DOHH2 (cell line): ENCODE results near the gene FOXF2.

ENCODE experiments used
- H3F3A ChIP-seq: fragments of 200-600 bp; sonication (generic), shearing (Covaris generic); 2 replicates; pipeline ENCODE4 v1.6.0; 2016; ENCODE audit warnings: antibody characterized with exemption, mild to moderate bottlenecking; ENCODE audit not compliant: control insufficient read depth, insufficient read depth
- H3K27ac ChIP-seq: fragments of 200-600 bp; sonication (generic); 2 replicates; pipeline ENCODE4 v1.5.1; 2014; ENCODE audit warnings: low read depth, mild to moderate bottlenecking, low read length, moderate library complexity
- H3K27me3 ChIP-seq: fragments of 200-600 bp; sonication (generic); 2 replicates; pipeline ENCODE4 v1.6.1; 2014; ENCODE audit warnings: mild to moderate bottlenecking, low read length, mixed read lengths; ENCODE audit not compliant: control insufficient read depth
- H3K36me3 ChIP-seq: fragments of 200-600 bp; sonication (generic); 2 replicates; pipeline ENCODE4 v1.6.1; 2014; ENCODE audit warnings: mild to moderate bottlenecking, low read length, moderate library complexity, mixed read lengths; ENCODE audit not compliant: control insufficient read depth
- H3K4me1 ChIP-seq: fragments of 200-600 bp; sonication (generic); 2 replicates; pipeline ENCODE4 v1.6.1; 2014; ENCODE audit warnings: mild to moderate bottlenecking, low read length, mixed read lengths; ENCODE audit not compliant: control insufficient read depth
- H3K4me2 ChIP-seq: fragments of 200-600 bp; sonication (generic); 2 replicates; pipeline ENCODE4 v1.6.0; 2014; ENCODE audit warnings: mild to moderate bottlenecking, low read length, moderate library complexity
- H3K4me3 ChIP-seq: fragments of 200-600 bp; sonication (generic); 2 replicates; pipeline ENCODE4 v1.5.1; 2014; ENCODE audit warnings: mild to moderate bottlenecking, low read length, mixed read lengths
- H3K79me2 ChIP-seq: fragments of 200-600 bp; sonication (generic); 2 replicates; pipeline ENCODE4 v1.6.1; 2014; ENCODE audit warnings: mild to moderate bottlenecking, low read length, mixed read lengths; ENCODE audit not compliant: control insufficient read depth
- H3K9me2 ChIP-seq: fragments of 200-600 bp; sonication (generic); replicated peaks from 2 replicates; pipeline ENCODE4 v1.6.1; 2014; ENCODE audit warnings: mild to moderate bottlenecking, low read length, mixed read lengths; ENCODE audit not compliant: control insufficient read depth
- H3K9me3 ChIP-seq: fragments of 200-600 bp; sonication (generic); 2 replicates; pipeline ENCODE4 v1.6.1; 2014; ENCODE audit warnings: antibody characterized with exemption, low read length, mixed read lengths; ENCODE audit not compliant: control insufficient read depth, insufficient read depth
- H4K20me1 ChIP-seq: fragments of 200-600 bp; sonication (generic); 2 replicates; pipeline ENCODE4 v1.6.0; 2014; ENCODE audit warnings: low read depth, mild to moderate bottlenecking, antibody characterized with exemption, low read length, moderate library complexity; ENCODE audit not compliant: control insufficient read depth, insufficient read depth
- CTCF ChIP-seq: fragments of 200-600 bp; sonication (generic); IDR thresholded peaks from one replicate; pipeline ENCODE4 v1.5.1; 2014; ENCODE audit warnings: antibody characterized with exemption, mild to moderate bottlenecking, low read depth, low read length; ENCODE audit not compliant: poor library complexity, severe bottlenecking
- EZH2phosphoT487 ChIP-seq: fragments of 200-600 bp; sonication (generic); IDR thresholded peaks from 2 replicates; pipeline ENCODE4 v1.6.1; 2017; ENCODE audit warnings: borderline replicate concordance, mild to moderate bottlenecking, antibody characterized with exemption, low read length, moderate library complexity, mixed read lengths

FOXF2 gene

DNA sequence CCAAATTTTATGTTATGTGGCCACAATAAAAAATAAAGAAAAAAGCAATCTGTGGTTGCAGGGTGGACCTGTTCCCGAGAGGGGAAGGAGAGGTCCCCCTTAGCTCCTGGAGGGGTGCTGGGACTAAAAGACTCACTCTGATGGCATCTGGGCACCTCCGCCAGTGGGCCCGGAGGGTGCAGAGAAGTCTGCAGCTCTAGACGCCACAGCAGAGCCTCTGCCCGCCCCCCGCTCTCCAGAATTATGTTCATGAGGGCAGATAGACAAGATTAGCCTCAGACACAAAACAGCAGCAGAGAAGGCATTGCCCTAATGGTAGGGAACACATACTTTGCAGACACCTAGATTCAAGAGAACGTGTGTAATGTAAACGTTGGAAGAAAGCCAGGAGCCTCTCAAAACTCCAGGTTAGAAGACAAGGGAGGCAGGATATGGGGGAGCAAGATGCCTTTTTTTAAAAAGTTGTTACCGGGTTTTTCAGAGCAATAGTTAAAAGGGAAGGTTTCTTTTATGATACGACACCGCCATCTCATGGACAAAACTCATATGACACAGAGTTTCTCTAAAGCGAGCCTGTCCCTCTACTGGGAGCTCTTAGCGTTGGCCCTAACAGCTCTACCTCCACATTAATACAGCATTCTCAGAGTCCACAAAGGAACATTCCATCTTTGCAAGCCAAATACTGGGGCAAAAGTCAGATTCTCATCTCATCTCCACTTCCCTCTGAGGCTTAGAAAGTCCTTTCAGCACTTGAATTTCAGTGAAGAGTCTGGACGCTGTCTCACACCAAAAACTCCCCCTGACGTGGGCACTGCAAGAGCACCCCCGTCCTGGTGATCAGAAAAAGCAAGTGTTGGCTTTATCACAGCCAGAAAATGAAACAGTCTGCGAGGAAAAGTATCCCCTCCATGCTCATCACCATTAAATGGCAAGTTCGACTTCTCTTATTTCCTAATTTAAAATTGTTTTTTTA lies 47.2 kb downstream of the FOXF2 start:
- no peak overlapping the region for H3K27ac ChIP-seq
- H4K20me1 ChIP-seq: no peaks in the 10 kb centered on the region
- H3K79me2 ChIP-seq: no peaks in the 10 kb centered on the region
- H3K4me2 ChIP-seq: no peak overlapping the region
- H3K4me3 ChIP-seq: no peak overlapping the region
- H3K36me3 ChIP-seq: no peaks in the 10 kb centered on the region
- H3F3A ChIP-seq: no peaks in the 10 kb centered on the region
- H3K9me3 ChIP-seq: no peaks in the 10 kb centered on the region
- no peaks in the 10 kb centered on the region for H3K9me2 ChIP-seq
- TF ChIP-seq CTCF (peak; percentile 74), EZH2phosphoT487 (no peak)
- no peaks in the 10 kb centered on the region for H3K4me1 ChIP-seq
- peaks cover 9% of the 10 kb centered on the region for H3K27me3 ChIP-seq

- Histone ChIP-seq H3K4me1 (no peaks in the 10 kb centered on the region), H3F3A (no peaks in the 10 kb centered on the region), H3K36me3 (no peaks in the 10 kb centered on the region), H3K9me2 (no peaks in the 10 kb centered on the region), H3K4me3 (no peak overlapping the region), H3K27me3 (peaks cover 9% of the 10 kb centered on the region), H3K27ac (no peak overlapping the region), H4K20me1 (no peaks in the 10 kb centered on the region), H3K79me2 (no peaks in the 10 kb centered on the region), H3K4me2 (no peak overlapping the region), H3K9me3 (no peaks in the 10 kb centered on the region)
- TF ChIP-seq CTCF (no peak), EZH2phosphoT487 (no peak)
These were observed 48.4 kb downstream of the FOXF2 start for GRCh38 chr6:1437553-1438406.

- no peaks in the 10 kb centered on the region for H3K9me3 ChIP-seq
- TF ChIP-seq CTCF (no peak), EZH2phosphoT487 (no peak)
These were observed 49.1 kb downstream of the FOXF2 start for GRCh38 chr6:1438471-1438881.

More at GRCh38 chr6:1438471-1438881, 49.1 kb downstream of the FOXF2 start:
- Histone ChIP-seq H3K9me2 (no peaks in the 10 kb centered on the region), H3K27me3 (peaks cover 9% of the 10 kb centered on the region), H3K4me1 (no peaks in the 10 kb centered on the region), H4K20me1 (no peaks in the 10 kb centered on the region), H3K4me3 (no peak overlapping the region), H3K79me2 (no peaks in the 10 kb centered on the region), H3K4me2 (no peak overlapping the region), H3K27ac (no peak overlapping the region), H3F3A (no peaks in the 10 kb centered on the region), H3K36me3 (no peaks in the 10 kb centered on the region)
